ENCODE measurements around the gene TMEM132A. TPM values are rescaled to one million over a fixed set of nuclear protein-coding genes. Genes with fewer than 3 reads are reported as not detected.

TMEM132A gene
- total RNA-seq, 1 donor from 2014 or later = 287 TPM

GRCh38 chr11:60955571-60955970 is 31.3 kb downstream of the TMEM132A start:
- TF ChIP-seq CTCF (conservative IDR thresholded peaks at IDR 0.05; ENCODE audit: low read depth, low read length) = no peak
- no peak for DNase-seq (ENCODE audit: low read depth)
- H3K4me3 ChIP-seq (ENCODE audit: low read depth, low read length) = no peak overlapping the region

GRCh38 chr11:60957188-60957587 is 32.9 kb downstream of the TMEM132A start:
- no peak for TF ChIP-seq CTCF (conservative IDR thresholded peaks at IDR 0.05; ENCODE audit: low read depth, low read length)
- H3K4me3 ChIP-seq (ENCODE audit: low read depth, low read length) = no peak overlapping the region
- no peak for DNase-seq (ENCODE audit: low read depth)

- H3K4me3 ChIP-seq (ENCODE audit: low read depth, low read length) = no peak overlapping the region
- no peak for DNase-seq (ENCODE audit: low read depth)
- TF ChIP-seq CTCF (conservative IDR thresholded peaks at IDR 0.05; ENCODE audit: low read depth, low read length) = no peak
Observed at GRCh38 chr11:60959431-60959830, 35.2 kb downstream of the TMEM132A start.

GRCh38 chr11:60960405-60960804 is 36.1 kb downstream of the TMEM132A start:
- TF ChIP-seq CTCF (conservative IDR thresholded peaks at IDR 0.05; ENCODE audit: low read depth, low read length) = no peak
- no peak for DNase-seq (ENCODE audit: low read depth)
- no peak overlapping the region for H3K4me3 ChIP-seq (ENCODE audit: low read depth, low read length)

GRCh38 chr11:60964801-60965200 is 40.5 kb downstream of the TMEM132A start:
- H3K4me3 ChIP-seq (ENCODE audit: low read depth, low read length) = no peak overlapping the region
- DNase-seq (ENCODE audit: low read depth) = no peak
- no peak for TF ChIP-seq CTCF (conservative IDR thresholded peaks at IDR 0.05; ENCODE audit: low read depth, low read length)

GRCh38 chr11:60966890-60967289 is 42.6 kb downstream of the TMEM132A start:
- no peak for TF ChIP-seq CTCF (conservative IDR thresholded peaks at IDR 0.05; ENCODE audit: low read depth, low read length)
- DNase-seq (ENCODE audit: low read depth) = no peak
- H3K4me3 ChIP-seq (ENCODE audit: low read depth, low read length) = no peak overlapping the region

DNA sequence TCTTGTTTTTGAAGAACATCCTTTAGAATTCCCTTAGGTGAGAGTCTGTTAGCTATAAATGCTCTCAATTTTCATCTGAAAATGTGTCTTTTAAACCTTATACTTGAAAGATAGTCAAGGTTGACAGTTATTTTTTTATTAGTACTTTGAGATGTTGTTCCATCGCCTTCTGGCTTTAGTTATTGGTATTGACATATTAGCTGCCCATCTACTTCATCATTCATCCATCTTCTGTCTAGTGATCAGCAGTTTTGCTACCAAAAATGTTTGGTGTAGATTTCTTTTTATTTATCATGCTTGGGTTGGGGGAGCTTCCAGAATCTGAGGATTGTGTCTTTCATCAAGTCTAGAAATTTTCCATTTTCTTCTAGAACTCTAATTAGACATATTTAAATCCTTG is 44.0 kb downstream of the TMEM132A start:
- TF ChIP-seq CTCF (conservative IDR thresholded peaks at IDR 0.05; ENCODE audit: low read depth, low read length) = no peak
- no peak for DNase-seq (ENCODE audit: low read depth)
- H3K4me3 ChIP-seq (ENCODE audit: low read depth, low read length) = no peak overlapping the region

Data from epithelial cell of proximal tubule (primary cell).